GM21825 (cell line): Measurements from ENCODE around the gene EIF1AY.
"Not testable (repeated sequence)": the region's sequence is repeated elsewhere in the genome, so short reads cannot be mapped to it uniquely, and the experiment has no call there.

Experiments
- ATAC-seq: cut with Tn5 transposase; IDR thresholded peaks from one replicate; pipeline ENCODE4 v1.9.1; 2021; ENCODE audit warnings: mild to moderate bottlenecking, moderate library complexity; ENCODE audit not compliant: unreplicated experiment

The EIF1AY gene

GRCh38 chrY:20575531-20576121, at the start of gene EIF1AY:
Gene EIF1AY, plus strand, starts transcription at chrY:20575776. Its CDS starts 96 bp downstream, at chrY:20575872.
- ATAC-seq: no peak

GRCh38 chrY:20528435-20528834, 47.1 kb upstream of the EIF1AY start:
- ATAC-seq: no peak

- no peak for ATAC-seq
These were observed 37.4 kb upstream of the EIF1AY start for GRCh38 chrY:20538186-20538585.

- no peak for ATAC-seq
These were observed 36.6 kb upstream of the EIF1AY start for GRCh38 chrY:20538933-20539332.

- no peak for ATAC-seq
These were observed 31.1 kb upstream of the EIF1AY start for GRCh38 chrY:20544451-20544960.

GRCh38 chrY:20546071-20546470, 29.5 kb upstream of the EIF1AY start:
- ATAC-seq: no peak

- no peak for ATAC-seq
These were observed 26.3 kb upstream of the EIF1AY start for GRCh38 chrY:20549289-20549688.

GRCh38 chrY:20551840-20552239, 23.7 kb upstream of the EIF1AY start:
- ATAC-seq: no peak

- ATAC-seq: not testable (repeated sequence)
These were observed 22.7 kb upstream of the EIF1AY start for GRCh38 chrY:20552764-20553323.

GRCh38 chrY:20555820-20556219, 19.8 kb upstream of the EIF1AY start:
- no peak for ATAC-seq

GRCh38 chrY:20558677-20559076, 16.9 kb upstream of the EIF1AY start:
- ATAC-seq: no peak

GRCh38 chrY:20559873-20560512, 15.6 kb upstream of the EIF1AY start:
- ATAC-seq: no peak

- ATAC-seq: no peak
These were observed 4.3 kb upstream of the EIF1AY start for GRCh38 chrY:20571306-20571705.

- no peak for ATAC-seq
These were observed 930 bp downstream of the EIF1AY start for GRCh38 chrY:20576506-20576905.

GRCh38 chrY:20578206-20578605, 2.6 kb downstream of the EIF1AY start:
- no peak for ATAC-seq

- no peak for ATAC-seq
These were observed 6.1 kb downstream of the EIF1AY start for GRCh38 chrY:20581687-20582086.

GRCh38 chrY:20586161-20586560, 10.6 kb downstream of the EIF1AY start:
- ATAC-seq: no peak
